Mucosa of stomach (tissue), 1 donor: ENCODE data around the gene TSPAN2.

ENCODE experiments used
- H3K27me3 ChIP-seq: one replicate; pipeline ENCODE4 v1.7.0; 2013; ENCODE audit warnings: mild to moderate bottlenecking, low read length; ENCODE audit not compliant: control insufficient read depth, insufficient read depth
- H3K36me3 ChIP-seq: one replicate; pipeline ENCODE4 v1.7.0; 2013; ENCODE audit warnings: low read length; ENCODE audit not compliant: control insufficient read depth, insufficient read depth
- H3K4me1 ChIP-seq: one replicate; pipeline ENCODE4 v1.7.0; 2013; ENCODE audit warnings: mild to moderate bottlenecking, low read length; ENCODE audit not compliant: control insufficient read depth, insufficient read depth
- H3K4me3 ChIP-seq: one replicate; pipeline ENCODE4 v1.7.0; 2013; ENCODE audit warnings: low read length
- H3K9ac ChIP-seq: one replicate; pipeline ENCODE4 v1.7.0; 2013; ENCODE audit warnings: mild to moderate bottlenecking, low read length, moderate library complexity
- H3K9me3 ChIP-seq: one replicate; pipeline ENCODE4 v1.7.0; 2013; ENCODE audit warnings: mild to moderate bottlenecking, low read length, moderate library complexity; ENCODE audit not compliant: control insufficient read depth
- donor health status: Pancreatic carcinoma.

Gene TSPAN2

GRCh38 chr1:115013792-115014191 is 75.5 kb downstream of the TSPAN2 start:
- no peaks in the 10 kb centered on the region for H3K9me3 ChIP-seq
- H3K4me3 ChIP-seq: no peak overlapping the region
- no peaks in the 10 kb centered on the region for H3K27me3 ChIP-seq
- no peak overlapping the region for H3K9ac ChIP-seq
- no peaks in the 10 kb centered on the region for H3K36me3 ChIP-seq
- no peaks in the 10 kb centered on the region for H3K4me1 ChIP-seq

- Histone ChIP-seq H3K36me3 (no peaks in the 10 kb centered on the region), H3K27me3 (no peaks in the 10 kb centered on the region), H3K9me3 (no peaks in the 10 kb centered on the region), H3K4me1 (no peaks in the 10 kb centered on the region), H3K4me3 (no peak overlapping the region), H3K9ac (no peak overlapping the region)
Observed at GRCh38 chr1:115012434-115012833, 76.9 kb downstream of the TSPAN2 start.

GRCh38 chr1:115012006-115012405 is 77.3 kb downstream of the TSPAN2 start:
- H3K4me3 ChIP-seq: no peak overlapping the region
- no peaks in the 10 kb centered on the region for H3K36me3 ChIP-seq
- H3K9me3 ChIP-seq: no peaks in the 10 kb centered on the region
- H3K4me1 ChIP-seq: no peaks in the 10 kb centered on the region
- no peak overlapping the region for H3K9ac ChIP-seq
- no peaks in the 10 kb centered on the region for H3K27me3 ChIP-seq

GRCh38 chr1:115006191-115006590 is 83.1 kb downstream of the TSPAN2 start:
- H3K9me3 ChIP-seq: no peaks in the 10 kb centered on the region
- H3K4me3 ChIP-seq: no peak overlapping the region
- no peaks in the 10 kb centered on the region for H3K36me3 ChIP-seq
- H3K27me3 ChIP-seq: no peaks in the 10 kb centered on the region
- H3K4me1 ChIP-seq: no peaks in the 10 kb centered on the region
- no peak overlapping the region for H3K9ac ChIP-seq
